OCI-LY1 (cell line): ENCODE measurements around the gene ABTB2.

Experiments used
- CTCF ChIP-seq: fragments of 200-600 bp; sonication (generic), shearing (Covaris generic); IDR thresholded peaks from 2 replicates; pipeline ENCODE4 v1.5.1; 2017; ENCODE audit warnings: mild to moderate bottlenecking, antibody characterized with exemption, low read length, moderate library complexity, mixed read lengths
- EZH2 ChIP-seq: fragments of 200-600 bp; sonication (generic), shearing (Covaris generic); IDR thresholded peaks from 2 replicates; pipeline ENCODE4 v1.8.0; 2017; ENCODE audit warnings: borderline replicate concordance, mixed run types, mild to moderate bottlenecking, antibody characterized with exemption, low read length, moderate library complexity, mixed read lengths

GRCh38 chr11:34296412-34296811, 61.4 kb downstream of the ABTB2 start:
- TF ChIP-seq CTCF (no peak), EZH2 (no peak)
